GM12878 (cell line): ENCODE measurements around the gene LRRC8B. TPM values are rescaled to one million over a fixed set of nuclear protein-coding genes. Genes with fewer than 3 reads are reported as not detected.

ENCODE experiments used
- ATAC-seq: fragments of 200-7000 bp; cut with Tn5 transposase; 3 replicates; pipeline ENCODE4 v1.9.1; 2020; ENCODE audit warnings: mild to moderate bottlenecking, moderate library complexity
- BruUV-seq: library from RNA; stranded (reverse); fragments of 400-500 nt; replicated peaks from 2 replicates; lab custom pipeline; 2021; lab: Mats Ljungman, UMichigan
- CTCF ChIA-PET: fragments of 300-600 bp; sonication (Branson Sonifier 250); formaldehyde crosslinking; extraction: SDS; loops from one replicate; lab custom pipeline; 2021; ENCODE audit warnings: inconsistent platforms; lab: Yijun Ruan, JAX
- POLR2A ChIA-PET: fragments of 350-600 bp; formaldehyde crosslinking; extraction: SDS; loops from one replicate; lab custom pipeline; 2021; ENCODE audit warnings: inconsistent platforms; lab: Charles Lee
- RAD21 ChIA-PET: fragments of 300-600 bp; sonication (Branson Sonifier 250); formaldehyde crosslinking; loops from one replicate; lab custom pipeline; 2023; ENCODE audit warnings: antibody characterized with exemption; ENCODE audit not compliant: unreplicated experiment; lab: Charles Lee
- SMC1A ChIA-PET: fragments of 300-600 bp; sonication (Branson Sonifier 250); formaldehyde crosslinking; loops from one replicate; lab custom pipeline; 2023; ENCODE audit not compliant: unreplicated experiment, uncharacterized antibody; lab: Charles Lee
- DNase-seq: peaks from one replicate; pipeline ENCODE4 v3.0.0-alpha.2; 2011; ENCODE audit warnings: low read depth, low spot score
- FAIRE-seq: peaks from 3 replicates; lab custom pipeline; 2011; peaks lifted over from hg19 to GRCh38; lab: Jason Lieb, UNC
- H2AFZ ChIP-seq: 2 replicates; pipeline ENCODE4 v1.6.0; 2011; ENCODE audit warnings: low read depth, low read length, control low read depth; ENCODE audit not compliant: control insufficient read depth
- H3K27ac ChIP-seq: 2 replicates; pipeline ENCODE4 v1.5.1; 2011; ENCODE audit warnings: control low read depth; ENCODE audit not compliant: control insufficient read depth, insufficient read depth
- H3K27me3 ChIP-seq, 2 experiments: replicated peaks in 1 of 2; 2 replicates each; pipeline versions ENCODE4 v1.6.0 to v1.6.1; 2011; ENCODE audit warnings: low read length in 1 of 2; ENCODE audit not compliant: control insufficient read depth in 2 of 2, insufficient read depth in 2 of 2
- H3K36me3 ChIP-seq, 2 experiments: 2 replicates each; pipeline ENCODE4 v1.5.1; 2011; ENCODE audit warnings: low read length in 1 of 2; ENCODE audit not compliant: control insufficient read depth in 2 of 2, insufficient read depth in 2 of 2
- H3K4me1 ChIP-seq: 2 replicates; pipeline ENCODE4 v1.6.1; 2011; ENCODE audit warnings: mild to moderate bottlenecking, low read length, moderate library complexity, mixed read lengths; ENCODE audit not compliant: control insufficient read depth, insufficient read depth
- H3K4me2 ChIP-seq: 2 replicates; pipeline ENCODE4 v1.6.0; 2011; ENCODE audit warnings: control low read depth; ENCODE audit not compliant: control insufficient read depth, insufficient read depth
- H3K4me3 ChIP-seq: fragments of 200-600 bp; sonication (generic); 2 replicates; pipeline ENCODE4 v1.5.1; 2016
- H3K79me2 ChIP-seq: 2 replicates; pipeline ENCODE4 v1.6.0; 2011; ENCODE audit warnings: low read length; ENCODE audit not compliant: control insufficient read depth, insufficient read depth
- H3K9ac ChIP-seq: 2 replicates; pipeline ENCODE4 v1.8.0; 2011; ENCODE audit warnings: low read length, control low read depth, mixed read lengths; ENCODE audit not compliant: control insufficient read depth, insufficient read depth
- H3K9me3 ChIP-seq: replicated peaks from 3 replicates; pipeline ENCODE4 v1.5.1; 2011; ENCODE audit warnings: mild to moderate bottlenecking, low read length; ENCODE audit not compliant: control insufficient read depth, insufficient read depth
- H4K20me1 ChIP-seq: 2 replicates; pipeline ENCODE4 v1.6.0; 2011; ENCODE audit not compliant: control insufficient read depth, insufficient read depth
- ATF7 ChIP-seq: fragments of 450-650 bp; IDR thresholded peaks from 2 replicates; pipeline ENCODE4 v1.6.1; 2016; ENCODE audit warnings: low read depth, mild to moderate bottlenecking
- CEBPZ ChIP-seq: fragments of 150-350 bp; IDR thresholded peaks from 2 replicates; pipeline ENCODE4 v1.6.1; 2016; ENCODE audit warnings: low read depth, low read length
- IKZF2 ChIP-seq, 2 experiments: fragments of 450-650 bp; IDR thresholded peaks; 2 replicates each; pipeline ENCODE4 v1.6.1; 2017; ENCODE audit warnings: mild to moderate bottlenecking in 2 of 2, moderate library complexity in 2 of 2
- JUND ChIP-seq: IDR thresholded peaks from 2 replicates; pipeline ENCODE4 v1.6.1; 2012; ENCODE audit warnings: low read depth, mild to moderate bottlenecking, low read length, improper control_type of control experiment, moderate library complexity
- RELB ChIP-seq: fragments of 450-650 bp; IDR thresholded peaks from 2 replicates; pipeline ENCODE4 v1.6.1; 2017; ENCODE audit warnings: low read depth, mild to moderate bottlenecking, moderate library complexity
- WGBS: methylation state at CpG from one replicate; pipeline ENCODE4 v1.1.6; 2016; ENCODE audit warnings: low lambda C conversion rate; ENCODE audit not compliant: insufficient replicate concordance, insufficient coverage; ENCODE audit errors: missing lambda C conversion rate; 5-methylcytosine and 5-hydroxymethylcytosine counted together
- in situ Hi-C: fragments of 300-500 bp; cut with MboI; formaldehyde crosslinking; loops from 9 replicates; pipeline ENCODE4 v1.14.3; 2018; ENCODE audit warnings: mixed read lengths
- intact Hi-C: fragments of 100-400 bp; cut with micrococcal nuclease; formaldehyde crosslinking; loops from one replicate; pipeline ENCODE4 v1.14.2; 2022; ENCODE audit not compliant: unreplicated experiment
- polyA plus RNA-seq, 11 experiments: library from polyadenylated mRNA; depleted of rRNA in 4 of 11; unstranded in 6 of 11; stranded (reverse) in 5 of 11; fragments of >200 nt; fragmentation: Nextera tagmentation in 4 of 11; fragmentation: Illumina TruSeq in 1 of 11; extraction: Ambion mirVana in 4 of 11; extraction: Trizol in 1 of 11; gene quantifications; 1 replicate in 1 of 11; 2 replicates in 10 of 11; pipeline versions ENCODE4 v1.2.1 to v1.2.3, GENCODE V29; 2011 to 2016; ENCODE audit warnings: inconsistent platforms in 2 of 11, missing spikeins in 2 of 11, low read depth in 1 of 11
- total RNA-seq, 4 experiments: library from RNA; depleted of rRNA in 3 of 4; stranded (reverse); fragments of >200 nt in 3 of 4; fragmentation: Illumina TruSeq in 1 of 4; extraction: Trizol in 1 of 4; gene quantifications; 2 replicates each; pipeline versions ENCODE4 v1.2.1 to v1.2.3, GENCODE V29; 2013 to 2021

Gene LRRC8B
- total and polyA plus RNA-seq, 10 of the 15 experiments (the other 5 are each of a cell fraction or from before 2014, with no cell fraction given), result 1.3 to 9.2 (median 5.4) TPM

GRCh38 chr1:89545264-89546038 lies 20.8 kb downstream of the LRRC8B start:
- ATAC-seq (peak; percentile 10; the same call in 2 of the 3 replicates), DNase-seq (no peak), FAIRE-seq (no peak)
- in situ Hi-C loops, result no loop called here
- ChIA-PET RAD21 (interaction anchor here (1.2 to 1.8 kb wide), 3 partner anchors 9 to 20 kb away, joined by 5 to 9 read pairs (median 5); no protein-coding TSS in a partner anchor), SMC1A (interaction anchor here (0.7 to 1.5 kb wide), 6 partner anchors 12 to 174 kb away, joined by 3 to 6 read pairs (median 4); no protein-coding TSS in a partner anchor), POLR2A (interaction anchor here (0.6 kb wide), 1 partner anchor 82 kb away, joined by 6 read pairs; no protein-coding TSS in a partner anchor), CTCF (interaction anchor here (0.8 to 1.5 kb wide), 2 partner anchors 9 to 14 kb away, joined by 3 read pairs; no protein-coding TSS in a partner anchor)
- no peak overlapping the region for H3K4me2 ChIP-seq
- no peaks in the 10 kb centered on the region for H3K79me2 ChIP-seq
- TF ChIP-seq JUND, result no peak
- TF ChIP-seq RELB, result peak; percentile 62; the same call in 1 of the 2 replicates
- no peak for TF ChIP-seq CEBPZ
- TF ChIP-seq ATF7, result peak; percentile 14; the same call in 1 of the 2 replicates
- TF ChIP-seq IKZF2 (IDR thresholded peaks at IDR 0.05), result peak; percentile 44 to 49; a peak in 2 of 4 replicates
- no peaks in the 10 kb centered on the region for H3K27me3 ChIP-seq
- H3K9me3 ChIP-seq, result no peaks in the 10 kb centered on the region
- no peak overlapping the region for H3K9ac ChIP-seq
- H3K27ac ChIP-seq, result no peak overlapping the region
- intact Hi-C loops, result no loop called here
- no peak overlapping the region for H2AFZ ChIP-seq
- H4K20me1 ChIP-seq, result no peaks in the 10 kb centered on the region
- 71% methylated on average over 6 of the region's 6 CpGs for WGBS
- H3K36me3 ChIP-seq, result no peaks in the 10 kb centered on the region
- no peak overlapping the region for H3K4me3 ChIP-seq
- BruUV-seq, result no TSS peak
- H3K4me1 ChIP-seq, result peaks cover 19% of the 10 kb centered on the region; the same call in 1 of the 2 replicates
